Naive thymus-derived CD4-positive, alpha-beta T cell (primary cell): Measurements from ENCODE around the gene ATP2B2. TPM values are rescaled to one million over a fixed set of nuclear protein-coding genes. Genes with fewer than 3 reads are reported as not detected.

Experiments used
- ATAC-seq: fragments of 150-1000 bp; cut with Tn5 transposase; 2 replicates; pipeline ENCODE4 v1.10.0; 2021; ENCODE audit warnings: mild to moderate bottlenecking, moderate library complexity
- CTCF ChIA-PET: fragments of 350-600 bp; sonication (Branson Sonifier 250); formaldehyde crosslinking; loops from one replicate; lab custom pipeline; 2021; ENCODE audit warnings: antibody characterized with exemption; lab: Charles Lee
- POLR2A ChIA-PET: fragments of 350-600 bp; sonication (Branson Sonifier 250); formaldehyde crosslinking; loops from one replicate; lab custom pipeline; 2021; ENCODE audit warnings: antibody characterized with exemption, inconsistent platforms; lab: Charles Lee
- DNase-seq, 9 donors: peaks; one replicate each; pipeline versions ENCODE4 v3.0.0 to v3.0.0-alpha.2; 2020 to 2022; ENCODE audit warnings: mixed read lengths in 1 of 9
- H3K27ac ChIP-seq: one replicate; pipeline ENCODE4 v1.7.0; 2013; ENCODE audit warnings: mild to moderate bottlenecking, low read depth, low read length, moderate library complexity
- H3K27me3 ChIP-seq, 2 donors: one replicate each; pipeline ENCODE4 v1.7.0; 2013; ENCODE audit warnings: low read length in 2 of 2, mild to moderate bottlenecking in 2 of 2, moderate library complexity in 2 of 2; ENCODE audit not compliant: control insufficient read depth in 2 of 2, insufficient read depth in 2 of 2
- H3K36me3 ChIP-seq, 3 experiments: 1 replicate in 2 of 3; 2 replicates in 1 of 3; pipeline ENCODE4 v1.7.0; 2013; ENCODE audit warnings: low read length in 3 of 3, mild to moderate bottlenecking in 3 of 3, moderate library complexity in 1 of 3; ENCODE audit not compliant: insufficient read depth in 3 of 3, control insufficient read depth in 2 of 3
- H3K4me1 ChIP-seq, 2 donors: one replicate each; pipeline ENCODE4 v1.7.0; 2013; ENCODE audit warnings: low read length in 2 of 2, mild to moderate bottlenecking in 2 of 2, moderate library complexity in 1 of 2; ENCODE audit not compliant: control insufficient read depth in 2 of 2, insufficient read depth in 2 of 2
- H3K4me3 ChIP-seq: 2 replicates; pipeline ENCODE4 v1.7.0; 2013; ENCODE audit warnings: mild to moderate bottlenecking, low read length
- H3K9me3 ChIP-seq, 3 experiments: 1 replicate in 2 of 3; 2 replicates in 1 of 3; pipeline ENCODE4 v1.7.0; 2013; ENCODE audit warnings: low read length in 3 of 3; ENCODE audit not compliant: control insufficient read depth in 2 of 3
- H3K27ac Mint-ChIP-seq, 9 donors: one replicate each; pipeline ENCODE4 v1.8.0; 2020 to 2022; ENCODE audit warnings: mixed read lengths in 9 of 9, mild to moderate bottlenecking in 8 of 9, moderate library complexity in 5 of 9, inconsistent platforms in 2 of 9
- H3K27me3 Mint-ChIP-seq, 5 donors: one replicate each; pipeline ENCODE4 v1.8.0; 2021 to 2022; ENCODE audit warnings: mixed read lengths in 5 of 5, mild to moderate bottlenecking in 1 of 5
- H3K36me3 Mint-ChIP-seq, 5 donors: one replicate each; pipeline ENCODE4 v1.8.0; 2020 to 2022; ENCODE audit warnings: mixed read lengths in 5 of 5, mild to moderate bottlenecking in 3 of 5, inconsistent platforms in 1 of 5
- H3K4me1 Mint-ChIP-seq, 7 donors: one replicate each; pipeline ENCODE4 v1.8.0; 2020 to 2022; ENCODE audit warnings: mixed read lengths in 7 of 7, mild to moderate bottlenecking in 3 of 7, inconsistent platforms in 1 of 7
- H3K4me3 Mint-ChIP-seq, 10 donors: one replicate each; pipeline ENCODE4 v1.8.0; 2020 to 2022; ENCODE audit warnings: mild to moderate bottlenecking in 10 of 10, mixed read lengths in 10 of 10, moderate library complexity in 6 of 10, inconsistent platforms in 2 of 10
- H3K9me3 Mint-ChIP-seq, 11 donors: one replicate each; pipeline ENCODE4 v1.8.0; 2020 to 2022; ENCODE audit warnings: mixed read lengths in 11 of 11, mild to moderate bottlenecking in 4 of 11, inconsistent platforms in 1 of 11, moderate library complexity in 1 of 11
- intact Hi-C, 2 donors: fragments of 100-400 bp; cut with micrococcal nuclease; formaldehyde crosslinking; loops; one replicate each; pipeline ENCODE4 v1.15.1; 2023
- polyA plus RNA-seq, 2 donors: library from polyadenylated mRNA; unstranded; fragments of 300-500 nt; fragmentation: Illumina TruSeq; gene quantifications; one replicate each; pipeline ENCODE4 v1.2.3, GENCODE V29; 2021
- total RNA-seq, 6 experiments: library from RNA in 5 of 6; stranded (reverse) in 5 of 6; gene quantifications; 1 replicate in 5 of 6; 2 replicates in 1 of 6; pipeline ENCODE4 v1.2.3 and lab custom pipeline; 2021 to 2026

The ATP2B2 gene
- total and polyA plus RNA-seq, 7 experiments from 2014 or later = not detected

DNA sequence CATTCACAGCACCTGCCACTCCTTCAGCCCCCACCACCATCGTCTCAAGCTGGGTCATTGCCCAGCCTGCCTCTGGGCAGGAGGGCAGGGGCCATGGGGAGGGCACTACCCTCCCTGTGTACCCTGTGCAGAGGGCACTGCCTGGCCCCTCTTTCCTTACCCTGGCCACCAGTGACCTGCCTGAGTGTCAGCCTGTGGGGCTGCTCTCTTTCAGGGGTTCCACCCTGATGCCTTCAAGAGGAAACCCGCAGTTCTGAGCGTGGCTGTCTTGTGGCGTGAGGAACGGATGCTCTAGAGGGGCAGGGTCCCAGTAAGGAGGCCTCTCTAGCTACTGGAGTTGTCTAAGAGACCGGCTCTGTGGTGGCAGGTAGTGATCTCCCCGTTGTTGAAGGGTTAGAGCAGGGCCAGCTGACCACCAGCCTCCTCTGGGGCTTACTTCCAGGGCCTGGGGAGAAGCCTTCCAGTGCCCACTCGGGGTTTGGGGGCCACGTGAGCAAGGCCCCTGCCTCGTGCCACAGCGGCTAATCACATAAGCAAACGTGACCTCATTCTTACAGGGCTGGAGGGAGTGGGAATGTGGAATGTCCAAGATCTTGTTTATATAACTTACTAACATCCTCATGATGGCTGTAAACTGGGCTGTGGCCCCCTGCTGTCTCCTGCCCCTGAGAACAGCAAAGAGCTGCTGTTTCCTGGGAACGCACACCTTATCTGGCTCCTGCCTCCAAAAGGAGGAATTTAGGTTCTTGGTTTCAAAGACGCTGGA is 153.1 kb downstream of the ATP2B2 start:
- Histone ChIP-seq H3K9me3 (no peaks in the 10 kb centered on the region), H3K36me3 (no peaks in the 10 kb centered on the region), H3K4me3 (no peak overlapping the region), H3K27me3 (no peaks in the 10 kb centered on the region), H3K27ac (no peak overlapping the region), H3K4me1 (peaks cover 0 to 3% of the 10 kb centered on the region in 2 donors)
- intact Hi-C loops = no loop called here
- peaks cover 0 to 6% (median 0%) of the 10 kb centered on the region in 7 donors for H3K4me1 Mint-ChIP-seq
- ChIA-PET POLR2A (no interaction called here), CTCF (interaction anchor here (0.6 kb wide), 1 partner anchor 68 kb away, joined by 9 read pairs; no protein-coding TSS in a partner anchor)
- ATAC-seq (no peak), DNase-seq (no peak)
- no peak overlapping the region for H3K27ac Mint-ChIP-seq
- no peaks in the 10 kb centered on the region for H3K9me3 Mint-ChIP-seq
- peaks cover 0 to 15% (median 0%) of the 10 kb centered on the region in 5 donors for H3K27me3 Mint-ChIP-seq
- no peaks in the 10 kb centered on the region for H3K36me3 Mint-ChIP-seq
- H3K4me3 Mint-ChIP-seq = no peak overlapping the region

DNA sequence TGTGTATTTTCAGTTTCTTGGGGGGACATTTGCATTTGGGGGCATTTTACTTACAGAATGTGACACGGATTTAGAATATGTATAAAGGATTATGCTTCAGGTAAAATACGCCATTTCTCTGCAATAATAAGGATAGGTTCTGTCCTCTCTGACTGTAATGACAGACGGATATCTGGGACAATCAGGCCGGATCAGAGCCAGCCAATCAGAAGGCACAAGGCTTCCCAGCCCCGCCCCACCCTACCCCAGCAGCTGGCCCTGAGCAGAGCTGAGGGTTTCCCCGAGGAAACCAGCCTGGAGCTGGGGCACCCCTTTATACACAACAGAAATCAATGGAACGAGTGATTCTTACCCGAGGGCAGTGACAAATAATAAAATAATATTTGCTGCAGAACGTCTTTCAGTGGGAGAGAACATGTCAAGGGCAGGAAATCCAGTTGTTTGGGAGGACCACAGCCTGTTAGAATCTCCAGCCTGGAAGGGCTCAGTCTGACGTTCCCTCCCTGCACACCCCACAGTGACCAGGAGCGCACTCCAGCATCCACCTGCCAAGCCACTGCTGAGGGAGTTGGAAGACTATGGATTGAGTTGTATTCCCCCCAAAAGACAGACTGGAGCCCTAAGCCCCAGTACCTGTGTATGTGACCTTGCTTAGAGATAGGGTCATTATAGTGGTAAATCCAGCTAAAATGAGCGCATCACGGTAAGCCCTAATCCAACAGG is 154.2 kb downstream of the ATP2B2 start:
- Histone ChIP-seq H3K9me3 (no peaks in the 10 kb centered on the region), H3K27me3 (no peaks in the 10 kb centered on the region), H3K4me3 (no peak overlapping the region), H3K36me3 (no peaks in the 10 kb centered on the region), H3K4me1 (peaks cover 0 to 3% of the 10 kb centered on the region in 2 donors), H3K27ac (no peak overlapping the region)
- intact Hi-C loops = no loop called here
- DNase-seq (no peak), ATAC-seq (no peak)
- H3K27me3 Mint-ChIP-seq = peaks cover 0 to 15% (median 0%) of the 10 kb centered on the region in 5 donors
- ChIA-PET CTCF (no interaction called here), POLR2A (interaction anchor here (0.6 kb wide), 1 partner anchor 229 kb away, joined by 3 read pairs; no protein-coding TSS in a partner anchor)
- no peak overlapping the region for H3K4me3 Mint-ChIP-seq
- no peak overlapping the region for H3K27ac Mint-ChIP-seq
- H3K36me3 Mint-ChIP-seq = no peaks in the 10 kb centered on the region
- H3K9me3 Mint-ChIP-seq = no peaks in the 10 kb centered on the region
- peaks cover 0 to 6% (median 0%) of the 10 kb centered on the region in 7 donors for H3K4me1 Mint-ChIP-seq

DNA sequence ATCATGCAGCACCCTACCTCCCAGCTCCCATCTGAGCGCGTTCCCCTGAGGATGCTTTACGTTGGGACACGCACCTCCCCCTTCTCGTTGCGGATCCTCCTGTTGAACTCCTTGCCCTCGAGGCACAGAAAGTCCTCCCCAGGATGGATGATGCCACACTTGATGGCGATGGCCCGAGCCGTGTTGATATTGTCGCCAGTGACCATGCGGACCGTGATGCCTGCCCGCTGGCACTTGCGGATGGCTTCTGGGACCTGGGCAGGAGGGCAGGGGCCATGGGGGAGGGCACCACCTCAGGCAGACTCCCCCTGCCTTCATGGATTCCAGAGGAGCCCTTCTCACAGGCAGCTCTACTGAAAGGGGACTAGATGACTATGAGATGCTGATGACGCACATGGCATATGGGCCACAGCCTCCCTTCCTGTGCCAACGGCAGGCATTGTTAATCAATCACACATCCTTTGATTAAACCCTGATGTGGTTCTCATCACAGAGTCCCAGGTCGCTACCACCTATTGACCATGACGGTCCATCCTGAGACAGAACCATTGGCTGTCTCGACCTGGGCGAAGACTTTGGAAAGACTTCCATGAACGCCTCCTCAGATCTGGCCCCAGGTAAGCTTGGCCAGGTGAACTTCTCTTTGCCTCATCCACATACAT is 154.9 kb downstream of the ATP2B2 start:
- Mint-ChIP-seq H3K36me3 (no peaks in the 10 kb centered on the region), H3K9me3 (no peaks in the 10 kb centered on the region), H3K4me3 (no peak overlapping the region), H3K27ac (no peak overlapping the region), H3K27me3 (peaks cover 0 to 15% (median 0%) of the 10 kb centered on the region in 5 donors), H3K4me1 (peaks cover 0 to 6% (median 0%) of the 10 kb centered on the region in 7 donors)
- H3K27ac ChIP-seq = no peak overlapping the region
- no peaks in the 10 kb centered on the region for H3K9me3 ChIP-seq
- H3K4me1 ChIP-seq = peaks cover 0 to 3% of the 10 kb centered on the region in 2 donors
- ATAC-seq (no peak), DNase-seq (no peak)
- H3K36me3 ChIP-seq = no peaks in the 10 kb centered on the region
- ChIA-PET POLR2A (no interaction called here), CTCF (interaction anchor here (0.5 kb wide), 1 partner anchor 25 kb away, joined by 3 read pairs; no protein-coding TSS in a partner anchor)
- H3K4me3 ChIP-seq = no peak overlapping the region
- no peaks in the 10 kb centered on the region for H3K27me3 ChIP-seq
- intact Hi-C loops = no loop called here

DNA sequence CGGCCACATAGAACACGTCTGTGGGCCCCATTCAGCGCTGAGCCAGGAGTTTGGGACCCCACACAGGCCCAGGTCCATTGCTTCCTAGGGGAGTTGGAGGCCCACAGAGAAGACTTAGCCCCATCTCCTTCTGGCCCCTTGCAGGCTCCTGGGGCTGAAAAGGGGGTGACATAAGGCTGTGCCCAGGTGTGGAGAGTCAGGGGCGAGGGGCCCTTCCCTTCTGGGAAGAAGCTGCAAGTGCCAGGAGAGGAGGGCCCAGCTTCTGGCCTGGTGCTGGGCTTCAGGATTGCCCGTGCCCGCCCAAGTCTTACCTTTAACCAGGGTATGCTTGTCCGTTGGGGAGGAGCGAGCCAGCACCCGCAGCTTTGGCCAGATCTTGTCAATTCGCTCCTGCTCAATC is 155.6 kb downstream of the ATP2B2 start:
- no peak for ATAC-seq
- H3K36me3 ChIP-seq = no peaks in the 10 kb centered on the region
- intact Hi-C loops = no loop called here
- POLR2A ChIA-PET = no interaction called here
- DNase-seq = no peak
- Mint-ChIP-seq H3K36me3 (no peaks in the 10 kb centered on the region), H3K27me3 (peaks cover 0 to 12% (median 0%) of the 10 kb centered on the region in 5 donors), H3K4me3 (no peak overlapping the region), H3K27ac (no peak overlapping the region), H3K4me1 (peaks cover 0 to 6% (median 0%) of the 10 kb centered on the region in 7 donors), H3K9me3 (no peaks in the 10 kb centered on the region)
- CTCF ChIA-PET = no interaction called here
- H3K4me1 ChIP-seq = peaks cover 0 to 3% of the 10 kb centered on the region in 2 donors
- no peak overlapping the region for H3K4me3 ChIP-seq
- H3K9me3 ChIP-seq = no peaks in the 10 kb centered on the region
- no peaks in the 10 kb centered on the region for H3K27me3 ChIP-seq
- H3K27ac ChIP-seq = no peak overlapping the region

DNA sequence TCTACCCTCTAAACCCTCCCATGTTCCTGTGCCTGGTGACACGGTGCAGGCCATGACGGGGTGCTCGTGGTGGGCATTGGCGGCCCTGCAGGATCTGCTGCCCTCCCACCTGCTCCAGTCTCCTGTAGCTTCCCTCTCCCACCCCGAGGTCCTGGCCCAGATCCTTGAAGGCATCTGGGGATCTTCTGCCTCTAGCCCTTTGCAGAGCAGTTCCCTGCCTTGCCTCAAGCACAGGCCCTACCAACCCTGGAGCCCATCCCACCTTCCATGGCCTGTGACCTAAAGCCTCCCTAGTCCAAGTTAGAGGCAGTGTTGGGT is 157.0 kb downstream of the ATP2B2 start:
- H3K27ac Mint-ChIP-seq = no peak overlapping the region
- Histone ChIP-seq H3K4me3 (no peak overlapping the region), H3K27ac (no peak overlapping the region), H3K9me3 (no peaks in the 10 kb centered on the region), H3K36me3 (no peaks in the 10 kb centered on the region), H3K4me1 (no peaks in the 10 kb centered on the region), H3K27me3 (no peaks in the 10 kb centered on the region)
- no peak for ATAC-seq
- no peak for DNase-seq
- ChIA-PET CTCF (no interaction called here), POLR2A (no interaction called here)
- H3K9me3 Mint-ChIP-seq = no peaks in the 10 kb centered on the region
- no peak overlapping the region for H3K4me3 Mint-ChIP-seq
- no peaks in the 10 kb centered on the region for H3K36me3 Mint-ChIP-seq
- intact Hi-C loops = no loop called here
- peaks cover 0 to 2% (median 0%) of the 10 kb centered on the region in 7 donors for H3K4me1 Mint-ChIP-seq
- H3K27me3 Mint-ChIP-seq = peaks cover 0 to 6% (median 4%) of the 10 kb centered on the region in 5 donors

DNA sequence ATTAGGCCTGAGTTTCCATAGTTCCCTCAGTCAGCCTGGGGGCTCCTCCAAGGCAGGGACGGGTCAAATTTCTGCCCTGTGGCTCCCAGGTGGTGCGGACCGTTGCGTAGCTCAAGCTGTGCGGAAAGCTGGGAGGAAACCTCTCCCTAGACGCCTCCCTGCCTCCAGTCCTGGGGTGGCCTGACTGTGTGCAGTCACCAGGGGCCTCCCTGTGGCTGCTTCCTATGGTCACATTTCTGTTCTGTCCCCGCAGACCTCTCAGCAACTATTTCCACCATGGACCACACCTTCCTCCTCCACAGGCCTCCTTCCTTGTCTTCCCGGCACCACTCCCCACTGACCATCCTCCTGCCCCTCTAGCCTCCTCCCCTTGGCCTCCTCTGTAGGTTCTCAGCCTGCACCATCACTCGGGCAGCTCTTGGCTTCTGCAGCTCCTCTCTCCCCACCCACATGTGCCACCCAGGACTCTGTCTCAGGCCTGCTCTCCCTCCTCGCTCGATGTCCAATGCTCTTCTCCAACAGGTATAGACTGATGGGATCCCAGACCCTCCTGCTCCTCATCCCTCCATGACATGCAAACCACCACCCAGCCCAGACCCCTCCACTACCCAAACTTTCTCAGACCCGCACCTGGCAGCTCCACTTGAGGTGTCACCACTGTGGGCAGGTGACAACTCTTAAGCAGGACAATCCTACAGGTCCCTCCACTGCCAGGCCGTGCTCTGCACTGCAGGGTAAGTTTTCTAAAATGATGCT is 157.6 kb downstream of the ATP2B2 start:
- ATAC-seq (no peak), DNase-seq (no peak)
- ChIA-PET CTCF (interaction anchor here (1.1 kb wide), 1 partner anchor 391 kb away, joined by 5 read pairs; no protein-coding TSS in a partner anchor), POLR2A (no interaction called here)
- Histone ChIP-seq H3K36me3 (no peaks in the 10 kb centered on the region), H3K9me3 (no peaks in the 10 kb centered on the region), H3K27ac (no peak overlapping the region), H3K27me3 (no peaks in the 10 kb centered on the region), H3K4me3 (no peak overlapping the region), H3K4me1 (no peaks in the 10 kb centered on the region)
- Mint-ChIP-seq H3K9me3 (no peaks in the 10 kb centered on the region), H3K4me1 (peaks cover 0 to 2% (median 0%) of the 10 kb centered on the region in 7 donors), H3K36me3 (no peaks in the 10 kb centered on the region), H3K27ac (no peak overlapping the region), H3K27me3 (peaks cover 0 to 6% (median under 1%) of the 10 kb centered on the region in 5 donors), H3K4me3 (no peak overlapping the region)
- intact Hi-C loops = no loop called here
